Measurements from ENCODE around the gene SCART1.
"Not testable (repeated sequence)": the region's sequence is repeated elsewhere in the genome, so short reads cannot be mapped to it uniquely, and the experiment has no call there.

SCART1 gene

GRCh38 chr10:133474027-133474426, 20.3 kb downstream of the SCART1 start:
- no peak for DNase-seq (ENCODE audit: low spot score)

- DNase-seq (ENCODE audit: low spot score) = no peak
Observed at GRCh38 chr10:133474665-133475424, 21.1 kb downstream of the SCART1 start.

GRCh38 chr10:133475425-133475734, 21.6 kb downstream of the SCART1 start:
- DNase-seq (ENCODE audit: low spot score) = no peak

- no peak for DNase-seq (ENCODE audit: low spot score)
Observed at GRCh38 chr10:133475821-133476640, 22.3 kb downstream of the SCART1 start.

DNA sequence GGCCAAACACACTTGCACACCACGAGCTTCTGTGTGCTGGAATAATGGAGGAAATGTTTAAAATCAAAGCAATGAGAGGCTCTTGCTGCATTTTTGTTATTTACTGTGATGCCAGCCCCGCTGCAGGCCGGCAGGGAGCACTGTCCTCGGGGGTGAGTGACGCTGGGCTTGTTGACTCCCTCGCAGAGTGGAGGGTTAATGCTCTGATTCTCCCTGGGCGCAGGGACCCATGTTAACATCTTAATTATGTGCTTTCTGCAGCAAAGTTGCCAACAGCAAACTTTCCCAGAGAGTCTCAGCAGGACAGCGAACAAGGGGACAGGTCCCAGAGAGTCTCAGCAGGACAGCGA, 22.9 kb downstream of the SCART1 start:
- no peak for DNase-seq (ENCODE audit: low spot score)

DNA sequence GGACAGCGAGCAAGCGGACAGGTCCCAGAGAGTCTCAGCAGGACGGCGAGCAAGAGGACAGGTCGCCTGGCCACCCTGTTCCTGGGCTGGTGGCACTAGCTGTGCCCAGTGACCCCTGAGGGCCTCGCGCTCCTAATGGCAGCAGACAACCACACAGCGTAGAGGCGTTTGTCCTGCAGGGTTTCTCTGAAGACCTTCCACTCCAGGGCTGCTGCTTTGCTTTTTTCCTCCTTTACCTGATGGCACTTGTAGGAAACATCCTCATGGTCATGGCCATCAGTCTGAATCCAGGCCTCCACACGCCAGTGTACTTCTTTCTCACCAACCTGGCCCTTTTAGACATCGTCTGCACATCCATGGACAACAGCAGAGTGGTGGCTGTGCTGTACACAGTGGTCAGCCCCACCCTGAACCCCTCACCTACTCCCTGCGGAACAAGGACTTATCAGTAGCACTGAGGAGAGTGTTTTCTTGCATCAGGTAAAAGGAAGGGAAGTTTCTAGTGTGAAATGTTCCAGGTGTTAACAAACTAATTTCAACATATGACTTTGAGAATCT, 27.4 kb downstream of the SCART1 start:
- DNase-seq (ENCODE audit: low spot score) = no peak

DNA sequence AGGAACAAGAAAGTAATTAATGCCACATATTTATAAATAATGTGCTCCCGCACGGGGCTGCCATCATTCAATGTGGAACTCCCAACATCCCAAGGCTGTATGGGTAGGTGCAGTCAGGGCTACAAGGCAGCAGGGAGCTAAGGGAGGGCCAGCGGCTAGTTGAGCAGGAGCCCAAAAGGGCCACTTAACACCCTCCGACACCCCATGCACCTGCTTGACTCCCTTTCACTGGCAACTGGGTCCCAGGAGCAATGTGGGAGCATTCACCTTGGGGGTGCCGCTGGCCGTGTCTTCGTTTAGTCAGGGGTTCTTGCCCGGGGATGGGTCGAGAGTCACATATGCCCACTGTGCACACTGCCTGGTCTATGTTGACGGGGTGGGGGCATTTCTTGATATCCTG, 27.9 kb downstream of the SCART1 start:
- no peak for DNase-seq (ENCODE audit: low spot score)

DNA sequence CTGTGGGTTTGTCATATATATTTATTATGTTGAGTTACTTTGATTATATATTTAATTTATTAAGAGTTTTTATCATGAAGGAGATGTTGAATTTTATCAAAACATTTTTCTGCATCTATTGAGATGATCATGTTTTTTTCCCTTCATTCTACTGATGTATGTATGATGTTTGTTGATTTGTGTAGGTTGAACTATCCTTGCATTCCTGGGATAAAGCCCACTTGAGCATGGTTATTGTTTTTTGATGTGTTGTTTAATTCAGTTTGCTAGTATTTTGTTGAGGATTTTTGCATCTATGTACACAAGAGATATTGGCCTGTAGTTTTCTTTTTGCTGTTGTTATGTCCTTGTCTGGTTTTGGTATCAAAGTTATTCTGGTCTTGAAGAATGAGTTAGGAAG, 31.1 kb downstream of the SCART1 start:
- DNase-seq (ENCODE audit: low spot score) = no peak

DNA sequence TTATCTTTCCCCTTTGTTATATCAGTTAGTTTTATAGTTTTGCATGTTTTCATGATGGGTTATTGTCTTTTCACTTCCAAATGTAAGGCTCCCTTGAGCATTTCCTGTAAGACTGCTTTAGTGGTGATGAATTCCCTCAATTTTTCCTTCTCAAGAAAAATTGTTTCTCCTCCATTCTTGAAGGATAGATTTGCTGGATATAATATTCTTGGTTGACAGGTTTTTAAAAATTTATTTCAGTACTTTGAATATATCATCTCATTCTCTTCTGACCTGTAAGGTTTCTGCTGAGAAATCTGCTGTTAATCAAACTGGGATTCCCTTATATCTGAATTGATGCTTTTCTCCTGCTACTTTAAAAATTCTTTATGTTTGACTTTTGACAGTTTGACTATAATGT, 33.3 kb downstream of the SCART1 start:
- no peak for DNase-seq (ENCODE audit: low spot score)

DNA sequence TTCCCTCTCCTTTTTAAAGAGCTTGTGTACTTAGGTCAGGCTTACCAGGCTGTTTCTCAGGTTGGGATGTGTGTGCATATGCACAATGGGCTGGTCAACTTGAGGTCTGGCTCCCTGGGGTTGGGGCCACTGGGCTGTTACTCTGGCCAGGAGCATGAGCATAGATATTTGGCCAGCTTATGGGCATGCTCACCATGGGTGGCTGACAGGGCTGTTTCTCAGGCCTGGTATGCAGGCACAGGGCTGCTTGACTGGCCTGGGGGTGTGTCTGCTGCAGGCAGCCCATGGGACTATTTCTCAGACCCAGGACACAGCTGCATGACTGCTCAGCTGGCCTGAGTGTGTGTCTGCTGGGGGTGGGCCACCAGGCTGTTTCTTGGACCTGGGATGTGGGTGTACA, 34.6 kb downstream of the SCART1 start:
- no peak for DNase-seq (ENCODE audit: low spot score)

DNA sequence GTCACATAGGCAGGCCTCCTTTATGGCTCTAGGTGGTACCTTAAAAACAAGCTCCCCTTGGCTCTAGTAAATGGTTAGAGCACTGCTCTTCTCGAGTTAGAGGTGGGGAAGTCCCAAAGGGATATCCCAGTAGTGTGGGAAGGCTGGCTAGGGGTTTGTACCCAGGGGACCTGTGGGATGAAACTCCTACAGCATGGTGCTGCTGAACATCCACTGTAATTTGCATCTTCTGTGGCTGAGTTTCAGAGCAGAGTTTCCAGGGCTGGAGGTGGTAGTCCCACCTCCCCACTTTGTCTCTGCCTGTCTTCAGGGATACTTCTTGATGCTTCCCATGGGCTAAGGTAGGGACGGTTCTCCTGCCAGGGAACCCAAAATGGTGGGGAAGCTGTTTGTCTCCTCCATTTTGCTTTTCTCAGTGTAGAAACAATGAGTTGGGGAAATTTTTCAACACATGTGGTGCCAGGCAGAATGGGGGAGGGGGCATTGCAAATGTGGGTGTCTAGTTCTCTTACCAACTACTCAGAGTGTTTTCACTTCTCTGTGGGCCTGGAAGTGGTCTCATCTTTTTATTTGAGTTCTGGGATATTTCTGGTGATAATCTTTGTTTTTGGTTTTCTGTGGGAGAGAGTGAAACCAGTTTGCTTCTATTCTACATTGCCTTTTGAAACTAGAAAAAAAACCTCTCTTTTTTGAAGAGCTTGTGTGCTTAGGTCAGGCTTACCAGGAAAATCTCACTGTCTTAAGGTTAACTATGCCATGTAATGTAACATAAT, 36.3 kb downstream of the SCART1 start:
- no peak for DNase-seq (ENCODE audit: low spot score)

DNA sequence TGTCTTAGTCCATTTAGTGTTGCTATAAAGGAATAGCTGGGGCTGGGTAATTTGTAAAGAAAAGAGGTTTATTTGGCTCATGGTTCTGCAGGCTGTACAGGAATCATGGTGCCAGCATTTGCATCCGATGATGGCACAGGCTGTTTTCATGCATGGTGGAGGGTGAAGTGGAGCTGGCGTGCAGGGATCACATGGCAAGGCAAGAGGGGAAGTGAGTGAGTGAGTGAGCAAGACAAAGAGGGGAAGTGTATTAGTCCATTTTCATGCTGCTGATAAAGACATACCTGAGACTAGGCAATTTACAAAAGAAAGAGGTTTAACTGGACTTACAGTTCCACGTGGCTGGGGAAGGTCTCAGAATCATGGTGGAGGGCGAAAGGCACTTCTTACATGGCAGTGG, 39.8 kb downstream of the SCART1 start:
- not testable (repeated sequence) for DNase-seq (ENCODE audit: low spot score)

- not testable (repeated sequence) for DNase-seq (ENCODE audit: low spot score)
Observed at GRCh38 chr10:133497363-133497762, 43.6 kb downstream of the SCART1 start.

DNA sequence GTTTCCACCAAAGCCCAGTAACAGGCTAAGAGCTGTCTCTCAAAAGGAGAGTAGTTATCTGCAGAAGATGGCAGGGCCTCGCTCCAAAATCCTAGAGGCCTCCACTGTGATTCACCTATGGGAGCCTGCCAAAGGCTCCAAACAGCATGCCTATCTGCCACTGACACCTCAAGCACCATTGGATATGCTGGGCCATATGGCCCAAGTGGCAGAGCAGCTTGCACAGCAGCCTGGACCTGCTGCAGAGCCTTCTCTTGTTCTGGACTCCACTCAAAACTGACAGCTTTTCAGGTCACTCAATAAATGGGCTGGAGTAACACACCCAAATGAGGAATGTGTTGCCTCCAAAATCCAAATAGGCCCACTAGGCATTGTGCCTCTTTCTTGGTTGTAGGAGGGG, 45.4 kb downstream of the SCART1 start:
- DNase-seq (ENCODE audit: low spot score) = not testable (repeated sequence)

DNA sequence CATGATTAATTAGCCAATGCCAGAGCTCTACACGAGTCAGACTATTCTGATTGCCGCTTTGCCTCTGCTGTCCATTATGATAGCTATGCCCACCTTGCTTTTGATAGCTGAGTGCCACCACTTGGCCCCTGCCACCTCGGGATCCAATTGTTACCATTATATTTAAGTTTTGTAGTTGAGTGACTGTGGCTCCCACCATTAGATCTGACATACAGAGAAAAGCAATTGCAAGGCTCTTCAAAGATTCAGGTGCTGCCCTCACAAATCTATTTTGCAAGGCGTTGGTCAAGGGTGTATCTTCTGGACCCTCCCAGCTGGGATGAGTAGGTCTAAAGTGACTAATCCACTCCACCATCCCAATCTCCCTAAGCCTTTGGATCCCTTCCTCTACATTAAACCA, 47.2 kb downstream of the SCART1 start:
- not testable (repeated sequence) for DNase-seq (ENCODE audit: low spot score)

GRCh38 chr10:133509700-133510099, 56.0 kb downstream of the SCART1 start:
- no peak for DNase-seq (ENCODE audit: low spot score)

DNA sequence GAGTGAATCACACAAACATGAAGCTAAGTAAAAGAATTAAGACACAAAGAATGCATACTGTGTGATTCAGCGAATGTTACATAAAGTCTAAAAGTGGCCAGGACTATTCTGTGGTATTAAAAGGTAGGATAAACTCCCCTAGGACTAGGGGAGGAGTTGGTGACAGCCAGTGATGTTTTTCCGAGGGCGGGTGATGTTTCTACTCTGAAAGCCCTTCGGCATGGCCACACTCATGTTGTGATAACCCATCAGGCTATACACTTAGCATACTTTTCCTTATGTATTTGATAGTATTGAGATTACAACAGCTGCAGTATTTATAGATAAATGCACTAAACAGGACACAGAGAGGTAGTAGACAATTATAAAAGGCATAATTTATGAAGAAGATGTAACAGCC, 57.7 kb downstream of the SCART1 start:
- no peak for DNase-seq (ENCODE audit: low spot score)

GRCh38 chr10:133511907-133512528, 58.3 kb downstream of the SCART1 start:
- no peak for DNase-seq (ENCODE audit: low spot score)

GRCh38 chr10:133515471-133515870, 61.7 kb downstream of the SCART1 start:
- no peak for DNase-seq (ENCODE audit: low spot score)

DNA sequence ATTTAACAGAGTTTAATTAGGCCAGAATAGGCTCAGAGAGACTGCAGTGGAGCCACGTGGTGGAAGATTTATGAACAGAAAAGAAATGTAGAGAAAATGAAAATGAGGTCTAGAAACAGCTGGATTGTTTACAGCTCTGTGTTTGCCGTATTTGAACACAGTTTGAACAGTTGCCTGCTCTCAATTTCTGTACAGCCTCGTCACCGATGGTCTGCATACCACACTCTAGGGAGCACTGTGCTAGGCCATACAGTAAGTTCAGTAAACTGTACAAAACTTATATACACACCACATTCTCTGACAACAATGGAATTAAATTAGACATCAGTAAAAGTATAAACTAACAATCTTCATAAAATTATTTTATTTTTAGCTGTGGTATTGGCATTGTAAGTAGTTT, 62.3 kb downstream of the SCART1 start:
- no peak for DNase-seq (ENCODE audit: low spot score)

DNA sequence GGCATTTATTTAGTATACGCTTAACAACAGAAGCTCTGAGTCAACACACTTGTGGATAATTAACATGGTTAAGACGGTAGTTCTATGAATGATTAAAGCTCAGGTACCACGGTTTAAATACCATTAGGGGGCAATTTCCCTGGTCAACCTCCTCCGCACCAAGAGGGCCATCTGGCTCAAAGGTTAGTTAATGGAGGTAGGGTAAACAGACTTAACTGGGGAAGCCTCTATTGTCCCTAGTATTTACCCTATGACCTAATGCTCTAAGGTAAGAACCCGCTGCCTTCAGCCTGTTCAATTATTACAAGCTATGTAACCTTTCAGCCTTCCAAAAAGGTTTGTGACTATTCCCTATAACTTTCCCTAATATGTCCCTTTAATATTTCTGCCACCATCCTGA, 64.8 kb downstream of the SCART1 start:
- not testable (repeated sequence) for DNase-seq (ENCODE audit: low spot score)
